GM19023 (cell line): Measurements from ENCODE around the gene NOTCH3.

Experiments
- ATAC-seq: cut with Tn5 transposase; IDR thresholded peaks from one replicate; pipeline ENCODE4 v1.9.1; 2021; ENCODE audit warnings: mild to moderate bottlenecking, moderate library complexity; ENCODE audit not compliant: unreplicated experiment

The NOTCH3 gene

DNA sequence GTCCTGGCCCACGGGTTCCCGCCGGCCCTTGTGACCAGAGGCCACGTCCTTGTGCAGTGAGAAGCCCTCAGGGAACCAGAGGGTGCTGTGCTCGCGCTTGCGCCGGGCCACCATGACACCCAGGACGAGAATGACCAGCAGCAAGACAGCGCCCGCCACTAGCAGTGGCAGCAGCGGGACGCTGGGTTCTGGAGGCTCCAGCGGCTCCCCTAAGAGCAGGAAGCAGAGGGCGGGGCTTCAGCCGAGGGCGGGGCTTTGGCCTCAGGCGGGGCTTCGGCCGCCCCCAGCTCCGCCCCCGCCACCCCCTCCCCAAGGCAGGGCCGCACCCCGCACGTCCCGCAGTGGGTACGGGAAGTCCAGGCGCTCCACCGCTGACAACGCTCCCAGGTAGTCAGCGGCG is 30.4 kb downstream of the NOTCH3 start:
- ATAC-seq: no peak

DNA sequence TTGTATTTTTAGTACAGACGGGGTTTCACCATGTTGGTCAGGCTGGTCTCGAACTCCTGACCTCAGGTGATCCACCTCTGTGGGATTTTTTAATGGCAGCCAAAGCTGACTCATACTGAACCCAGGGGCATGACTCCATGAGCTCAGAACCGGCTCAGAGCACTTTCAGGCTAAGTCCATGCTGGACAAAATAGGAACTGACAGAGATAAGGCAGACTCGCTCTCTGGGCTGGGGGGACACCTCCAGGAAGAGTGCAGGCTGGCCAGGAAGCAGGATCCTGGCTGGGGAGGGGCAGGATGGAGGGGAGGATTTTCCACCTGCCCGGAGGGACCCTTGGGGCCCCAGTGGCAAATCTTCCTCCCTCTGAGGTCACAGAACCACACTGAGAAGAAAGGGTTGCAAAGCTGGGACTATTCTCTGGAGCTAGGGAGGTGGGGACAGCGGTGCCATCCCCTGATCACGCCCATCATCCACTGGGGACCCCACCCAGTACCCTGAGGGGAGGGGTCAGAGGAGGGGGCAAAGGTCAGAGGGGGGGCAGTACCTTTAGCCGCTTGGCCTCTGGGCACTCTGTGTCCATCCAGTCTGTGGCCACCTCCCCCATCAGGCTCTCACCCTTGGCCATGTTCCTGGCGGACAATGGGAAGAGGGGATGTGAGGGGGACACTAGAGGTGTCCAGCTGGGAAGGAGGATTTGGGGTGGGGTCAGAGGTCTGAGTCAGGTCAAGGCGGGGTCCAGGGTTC is 31.1 kb downstream of the NOTCH3 start:
- no peak for ATAC-seq

GRCh38 chr19:15166700-15167099 is 34.1 kb downstream of the NOTCH3 start:
- ATAC-seq: no peak

DNA sequence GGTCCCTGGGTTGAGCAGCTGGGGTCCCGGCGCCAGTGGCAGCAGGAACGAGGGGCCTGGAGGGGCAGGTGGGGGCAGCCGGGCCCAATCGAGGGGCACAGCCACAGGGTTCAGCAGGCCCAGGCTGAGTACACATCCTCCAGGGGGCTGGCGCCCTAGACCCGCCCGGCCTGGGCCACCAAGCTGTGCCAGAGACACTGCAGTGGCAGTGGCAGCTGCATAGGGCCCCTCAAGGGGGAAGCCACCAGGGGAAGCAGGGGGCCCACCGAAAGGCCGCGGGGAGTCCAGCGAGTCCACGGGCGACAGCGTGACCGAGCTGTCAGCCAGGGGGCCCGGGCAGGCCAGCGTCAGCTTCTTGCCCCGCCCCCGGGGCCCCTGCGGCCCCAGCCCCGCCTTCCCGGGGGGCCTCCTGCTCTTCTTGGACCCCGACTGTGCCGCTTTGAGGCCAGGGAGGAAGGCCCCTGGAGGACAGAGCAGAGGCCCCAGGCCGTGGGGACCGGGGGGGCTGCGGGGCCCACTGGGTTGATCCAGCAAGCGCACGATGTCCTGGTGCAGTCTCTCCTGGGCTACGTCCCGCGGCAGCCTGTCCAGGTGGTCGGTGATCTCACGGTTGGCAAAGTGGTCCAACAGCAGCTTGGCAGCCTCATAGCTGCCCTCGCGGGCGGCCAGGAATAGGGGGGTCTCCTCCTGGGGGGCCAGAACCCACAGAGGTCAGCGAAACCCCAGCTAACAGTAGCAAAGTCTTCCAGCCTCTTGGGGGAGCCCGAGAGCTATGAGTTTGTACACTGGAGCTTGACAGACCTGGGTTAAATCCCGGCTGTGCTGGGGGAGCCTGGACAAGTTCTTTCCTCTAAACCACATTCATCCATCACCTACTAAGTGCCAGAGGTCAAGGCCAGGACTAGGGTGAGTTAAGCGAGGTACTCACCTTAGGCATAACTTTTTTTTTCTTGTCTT is 39.5 kb downstream of the NOTCH3 start:
- ATAC-seq: no peak

DNA sequence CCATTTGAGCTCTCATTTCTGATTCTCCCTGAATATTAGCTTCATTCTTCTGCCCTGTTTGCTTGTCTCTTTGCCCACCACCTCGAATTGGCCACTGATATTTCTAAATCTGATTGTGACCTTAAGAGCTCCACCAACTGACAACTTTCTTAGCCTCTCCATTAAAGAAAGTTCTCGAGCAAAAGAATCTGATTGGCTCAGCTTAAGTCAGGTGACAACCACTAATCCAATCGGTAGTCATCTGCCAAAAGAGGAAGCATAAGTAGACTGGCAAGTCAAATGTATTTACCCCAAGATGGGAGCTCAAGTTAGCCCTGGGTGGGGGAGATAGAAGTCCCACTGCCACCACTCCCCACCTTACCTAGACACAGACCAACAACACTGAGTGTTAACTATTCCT is 41.5 kb downstream of the NOTCH3 start:
- no peak for ATAC-seq

- no peak for ATAC-seq
These were observed 44.4 kb downstream of the NOTCH3 start for GRCh38 chr19:15156391-15156790.

DNA sequence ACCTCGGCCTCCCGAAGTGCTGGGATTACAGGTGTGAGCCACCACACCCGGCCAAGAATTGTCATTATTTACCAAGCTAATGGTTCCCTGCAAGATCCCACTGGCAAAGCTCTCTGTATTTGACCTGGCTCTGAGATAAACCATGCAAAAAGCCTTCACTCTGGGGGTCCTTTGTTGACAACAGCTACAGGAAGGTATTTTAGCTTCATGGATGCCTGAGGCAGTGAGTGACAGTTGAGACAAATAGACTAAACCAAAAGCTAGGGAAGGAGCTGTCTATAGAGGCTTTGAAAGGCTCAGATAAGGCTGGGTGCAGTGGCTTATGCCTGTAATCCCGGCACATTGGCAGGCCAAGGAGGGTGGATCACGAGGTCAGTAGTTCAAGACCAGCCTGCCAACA is 45.5 kb downstream of the NOTCH3 start:
- no peak for ATAC-seq

DNA sequence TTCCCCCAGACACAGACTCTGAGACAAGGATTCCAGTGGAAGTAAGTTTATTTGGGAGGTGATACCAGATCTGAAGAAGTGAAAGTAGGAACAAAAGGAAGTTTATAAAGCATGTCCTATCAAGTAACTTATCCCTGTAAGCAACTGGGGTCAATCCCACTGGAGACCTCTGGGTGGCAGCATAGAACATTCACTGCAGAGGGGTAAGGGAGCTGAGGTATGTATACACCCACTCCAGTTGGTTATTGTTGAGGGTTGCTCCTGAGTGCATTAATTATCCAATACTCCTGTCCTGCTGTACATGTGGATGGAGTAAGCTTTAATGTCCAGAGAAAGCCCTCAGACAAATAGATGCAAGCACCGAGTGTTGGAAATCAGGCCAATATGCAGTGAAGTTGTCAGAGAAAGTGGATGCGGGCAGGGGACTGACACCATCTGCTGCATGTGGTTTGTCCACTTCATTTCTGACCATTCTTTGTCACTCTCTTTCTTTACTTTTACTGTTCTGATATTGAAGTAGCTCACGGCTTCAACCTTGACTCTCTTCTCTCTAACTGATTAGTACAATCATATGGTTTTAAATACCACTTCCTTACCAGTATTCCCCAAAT is 46.7 kb downstream of the NOTCH3 start:
- ATAC-seq: no peak

DNA sequence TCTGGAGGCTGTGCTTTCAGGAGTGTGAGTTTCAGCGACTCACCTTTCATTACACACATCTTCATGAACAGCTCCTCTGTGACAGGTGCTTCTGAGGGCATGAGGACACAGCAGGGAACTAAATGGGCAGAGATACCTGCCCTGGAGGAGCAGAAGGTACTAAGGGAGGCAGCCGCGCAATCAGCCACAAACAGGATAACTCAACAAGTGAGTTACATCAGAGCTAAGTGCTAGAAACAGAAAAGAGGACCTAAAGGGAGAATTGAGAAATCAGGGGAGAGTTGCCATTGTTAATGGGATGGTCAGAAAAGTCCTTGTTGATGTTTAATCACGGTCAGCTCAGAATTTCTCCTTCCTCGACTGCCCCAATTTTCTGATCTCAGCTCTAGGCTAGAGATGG is 51.1 kb downstream of the NOTCH3 start:
- ATAC-seq: no peak

- ATAC-seq: no peak
These were observed 53.7 kb downstream of the NOTCH3 start for GRCh38 chr19:15147090-15147489.

GRCh38 chr19:15144046-15144646 is 56.6 kb downstream of the NOTCH3 start:
- no peak for ATAC-seq

DNA sequence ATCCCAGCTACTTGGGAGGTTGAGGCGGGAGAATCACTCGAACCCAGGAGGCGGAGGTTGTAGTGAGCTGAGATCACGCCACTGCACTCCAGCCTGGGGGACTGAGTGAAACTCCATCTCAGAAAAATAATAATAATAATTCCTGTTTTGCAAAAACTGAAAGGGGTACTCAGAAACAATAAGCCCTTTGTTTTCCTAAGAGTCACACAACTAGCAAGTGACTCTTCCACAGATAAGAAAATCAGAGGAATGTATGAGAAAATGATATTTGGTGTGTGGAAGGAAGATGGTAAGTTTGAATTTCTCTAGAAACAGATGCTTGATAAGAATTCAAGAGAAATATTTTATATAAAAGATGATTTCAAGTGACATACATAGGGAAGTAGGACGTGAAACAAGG is 58.5 kb downstream of the NOTCH3 start:
- no peak for ATAC-seq

- ATAC-seq: no peak
These were observed 59.7 kb downstream of the NOTCH3 start for GRCh38 chr19:15141143-15141542.

- ATAC-seq: no peak
These were observed 62.4 kb downstream of the NOTCH3 start for GRCh38 chr19:15138427-15138826.

GRCh38 chr19:15137777-15138176 is 63.0 kb downstream of the NOTCH3 start:
- no peak for ATAC-seq

DNA sequence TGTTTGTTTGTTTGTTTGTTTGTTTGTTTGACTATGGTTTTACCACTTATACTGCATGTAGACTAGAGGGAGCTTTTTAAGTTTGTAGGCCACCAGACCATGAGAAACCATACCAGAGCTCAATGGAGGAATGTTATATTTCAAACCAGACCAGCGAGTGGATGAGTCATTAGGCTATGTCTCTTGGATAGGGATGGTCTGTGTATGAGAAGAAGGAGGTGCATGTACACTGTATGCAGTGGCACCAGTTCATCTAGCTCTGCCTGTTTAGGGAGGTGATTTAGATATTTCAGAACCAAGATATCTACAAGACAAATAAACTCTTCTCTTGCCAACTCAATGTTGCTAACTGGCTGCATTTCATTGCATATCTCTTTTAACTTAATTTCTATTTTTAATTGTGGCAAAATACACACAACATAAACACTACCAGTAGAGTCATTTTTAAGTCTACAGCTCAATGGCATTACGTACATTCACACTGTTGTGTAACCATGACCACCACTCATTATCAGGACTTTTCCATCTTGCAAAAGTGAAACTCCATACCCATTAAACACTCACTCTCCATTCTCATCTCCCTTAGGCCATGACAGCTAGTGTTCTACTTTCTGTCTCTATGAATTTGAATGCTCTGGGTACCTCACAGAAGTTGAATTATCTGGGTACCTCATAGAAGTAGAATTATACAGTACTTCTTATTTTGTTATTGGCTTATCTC is 64.4 kb downstream of the NOTCH3 start:
- ATAC-seq: no peak

DNA sequence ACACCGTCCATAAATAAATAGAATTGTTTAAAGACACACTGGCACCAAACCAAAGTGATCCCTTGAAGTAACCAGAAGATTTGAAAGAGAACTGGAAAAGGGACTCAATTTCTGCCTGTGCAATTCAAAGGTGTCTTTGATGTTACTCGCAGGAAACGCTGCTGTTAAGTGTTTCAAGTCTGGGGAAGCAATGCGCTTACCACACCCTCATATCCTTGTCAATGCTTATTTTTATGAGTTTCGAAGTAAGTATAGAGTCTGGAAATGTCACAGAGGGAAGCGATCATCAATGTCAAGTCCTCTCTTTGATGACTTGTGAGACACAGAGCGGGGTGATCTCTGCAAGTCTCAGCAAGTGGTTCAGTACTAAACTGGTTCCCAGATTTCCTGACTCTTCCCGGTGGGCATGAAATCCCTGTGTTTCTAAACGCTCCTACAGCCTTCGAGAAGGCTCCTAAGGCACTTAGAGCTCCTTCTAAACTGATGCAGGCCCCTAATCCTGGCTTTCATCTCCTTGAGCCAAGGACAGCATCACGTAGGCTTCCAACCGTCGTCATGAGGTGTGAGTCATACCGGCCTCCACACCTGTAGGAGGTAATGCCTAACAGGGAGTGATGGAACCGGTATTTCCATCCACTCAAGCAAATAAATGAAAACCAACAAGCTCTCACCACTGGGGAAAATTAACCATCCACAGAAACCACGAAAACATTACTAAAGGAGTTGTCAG is 70.8 kb downstream of the NOTCH3 start:
- no peak for ATAC-seq

- ATAC-seq: no peak
These were observed 72.5 kb downstream of the NOTCH3 start for GRCh38 chr19:15128162-15128770.

- ATAC-seq: no peak
These were observed 74.5 kb downstream of the NOTCH3 start for GRCh38 chr19:15126131-15126910.
